Measurements from ENCODE around the gene PHGDH.

DNA sequence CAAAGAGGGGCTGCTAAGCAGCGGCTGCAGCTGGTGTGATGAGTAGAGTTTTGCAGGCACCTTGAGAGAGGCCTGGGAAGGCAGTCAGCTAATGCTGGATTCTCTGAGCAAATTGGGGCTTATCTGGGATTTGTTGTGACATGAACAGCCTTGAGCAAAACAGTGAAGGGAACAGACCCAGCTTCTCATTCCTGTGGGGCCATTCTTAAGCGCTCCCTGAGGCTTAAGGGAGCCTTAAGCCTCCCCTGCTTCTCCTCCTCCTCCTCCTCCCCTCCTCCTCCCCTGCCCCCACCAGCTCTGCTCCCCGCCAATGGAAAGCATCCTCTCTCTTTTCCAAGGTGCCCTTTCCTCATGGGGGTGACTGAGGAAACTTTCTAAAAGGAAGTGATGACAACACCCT, 35.7 kb downstream of the PHGDH start:
- no peak for TF ChIP-seq NR3C1 (CRISPR knock-in tag; IDR thresholded peaks at IDR 0.05)
- no peak for TF ChIP-seq KLF13 (tag; IDR thresholded peaks at IDR 0.05; ENCODE audit: borderline replicate concordance, low read depth)

All from K562 (cell line).